HepG2 (cell line): Measurements from ENCODE around the gene LCAT. TPM values are rescaled to one million over a fixed set of nuclear protein-coding genes. Genes with fewer than 3 reads are reported as not detected.
A peak's percentile ranks its signal among the peaks of the same experiment; 100 is the strongest.

ENCODE experiments used
- BRF2 ChIP-seq: sonication (generic); formaldehyde crosslinking; IDR thresholded peaks from 2 replicates; pipeline ENCODE4 v1.8.1; 2022; ENCODE audit warnings: mild to moderate bottlenecking, missing genetic modification reagents
- CREB3 ChIP-seq: sonication (generic); formaldehyde crosslinking; IDR thresholded peaks from 2 replicates; pipeline ENCODE4 v1.5.0; 2020; ENCODE audit warnings: missing genetic modification reagents
- FOXO4 ChIP-seq: sonication (generic); formaldehyde crosslinking; conservative IDR thresholded peaks from 2 replicates; pipeline ENCODE4 v1.8.1; 2023; ENCODE audit warnings: missing genetic modification reagents
- KDM4B ChIP-seq: sonication (generic); formaldehyde crosslinking; IDR thresholded peaks from 2 replicates; pipeline ENCODE4 v1.4.0; 2020; ENCODE audit warnings: missing genetic modification reagents
- MAFF ChIP-seq: IDR thresholded peaks from 2 replicates; pipeline ENCODE4 v1.6.1; 2011; ENCODE audit warnings: low read depth, low read length, improper control_type of control experiment
- MLXIP ChIP-seq: sonication (generic); formaldehyde crosslinking; IDR thresholded peaks from 2 replicates; pipeline ENCODE4 v1.9.0; 2021; ENCODE audit warnings: missing genetic modification reagents, borderline replicate concordance
- POGZ ChIP-seq: sonication (generic); formaldehyde crosslinking; IDR thresholded peaks from 2 replicates; pipeline ENCODE4 v1.4.0; 2020; ENCODE audit warnings: mild to moderate bottlenecking, missing genetic modification reagents
- TCF7L2 ChIP-seq: IDR thresholded peaks from 2 replicates; pipeline ENCODE4 v1.6.1; 2011; ENCODE audit warnings: mild to moderate bottlenecking, low read depth, low read length, moderate library complexity
- ZBTB49 ChIP-seq: sonication (generic); formaldehyde crosslinking; IDR thresholded peaks from 2 replicates; pipeline ENCODE4 v1.4.0; 2020; ENCODE audit warnings: missing genetic modification reagents, borderline replicate concordance
- ZFP37 ChIP-seq: sonication (generic); formaldehyde crosslinking; IDR thresholded peaks from 2 replicates; pipeline ENCODE4 v1.4.0; 2020; ENCODE audit warnings: missing genetic modification reagents, borderline replicate concordance
- ZFP82 ChIP-seq: sonication (generic); formaldehyde crosslinking; IDR thresholded peaks from 2 replicates; pipeline ENCODE4 v1.5.1; 2020; ENCODE audit warnings: mild to moderate bottlenecking, missing genetic modification reagents, borderline replicate concordance
- ZNF263 ChIP-seq: sonication (generic); formaldehyde crosslinking; IDR thresholded peaks from 2 replicates; pipeline ENCODE4 v1.4.0; 2020; ENCODE audit warnings: missing genetic modification reagents
- ZNF335 ChIP-seq: sonication (generic); formaldehyde crosslinking; IDR thresholded peaks from 2 replicates; pipeline ENCODE4 v1.4.0; 2020; ENCODE audit warnings: missing genetic modification reagents
- ZNF362 ChIP-seq: sonication (generic); formaldehyde crosslinking; IDR thresholded peaks from 2 replicates; pipeline ENCODE4 v1.4.0; 2020; ENCODE audit warnings: missing genetic modification reagents, mild to moderate bottlenecking, borderline replicate concordance
- ZNF605 ChIP-seq: sonication (generic); formaldehyde crosslinking; IDR thresholded peaks from 2 replicates; pipeline ENCODE4 v1.8.0; 2022; ENCODE audit warnings: mild to moderate bottlenecking, missing genetic modification reagents
- ZNF749 ChIP-seq: sonication (generic); formaldehyde crosslinking; IDR thresholded peaks from 2 replicates; pipeline ENCODE4 v1.8.0; 2022; ENCODE audit warnings: mild to moderate bottlenecking, missing genetic modification reagents, moderate library complexity, borderline replicate concordance
- ZSCAN5A ChIP-seq: sonication (generic); formaldehyde crosslinking; IDR thresholded peaks from 2 replicates; pipeline ENCODE4 v1.8.0; 2022; ENCODE audit warnings: mild to moderate bottlenecking, missing genetic modification reagents, borderline replicate concordance
- polyA plus RNA-seq, 8 experiments: library from polyadenylated mRNA; depleted of rRNA in 3 of 8; stranded (reverse) in 7 of 8; unstranded in 1 of 8; fragments of >200 nt; fragmentation: Illumina TruSeq in 4 of 8; extraction: Trizol in 4 of 8; gene quantifications; 2 replicates each; pipeline versions ENCODE4 v1.2.1 to v1.2.3, GENCODE V29; 2011 to 2016; ENCODE audit warnings: low read depth in 4 of 8, missing spikeins in 1 of 8, mixed read lengths in 1 of 8; ENCODE audit not compliant: insufficient read depth in 1 of 8
- total RNA-seq, 5 experiments: library from RNA; depleted of rRNA; stranded (reverse); fragments of >200 nt; fragmentation: Illumina TruSeq; extraction: Trizol; gene quantifications; 2 replicates each; pipeline ENCODE4 v1.2.3, GENCODE V29; 2016; ENCODE audit warnings: low read depth in 1 of 5

The LCAT gene
- total and polyA plus RNA-seq, 2 of the 13 experiments (the other 11 are each of a cell fraction or from before 2014, with no cell fraction given) = 36.1 to 38.9 TPM

- TF ChIP-seq ZSCAN5A = no peak
- no peak for TF ChIP-seq MLXIP (CRISPR knock-in tag)
- no peak for TF ChIP-seq FOXO4
- no peak for TF ChIP-seq POGZ
- no peak for TF ChIP-seq KDM4B (CRISPR knock-in tag)
- no peak for TF ChIP-seq ZFP37 (CRISPR knock-in tag)
- TF ChIP-seq BRF2 (CRISPR knock-in tag) = no peak
- TF ChIP-seq ZNF335 (CRISPR knock-in tag) = no peak
- no peak for TF ChIP-seq CREB3
- no peak for TF ChIP-seq ZFP82 (CRISPR knock-in tag)
- 0 out of 2 replicates have a peak, but pooled peaks have one; percentile 5 for TF ChIP-seq ZBTB49 (CRISPR knock-in tag)
- no peak for TF ChIP-seq MAFF
- no peak for TF ChIP-seq ZNF749 (CRISPR knock-in tag)
- no peak for TF ChIP-seq TCF7L2
- peak; percentile 66; the same call in 1 of the 2 replicates for TF ChIP-seq ZNF605
- no peak for TF ChIP-seq ZNF362 (CRISPR knock-in tag)
- TF ChIP-seq ZNF263 = peak; percentile 58; the same call in 1 of the 2 replicates
Observed at GRCh38 chr16:67987460-67988160, 43.7 kb upstream of the LCAT start (continued).
